D721Med (cell line): ENCODE results near the gene ABCB4.

Experiments used
- DNase-seq: peaks from one replicate; pipeline ENCODE4 v3.0.0; 2011; ENCODE audit warnings: low spot score; ENCODE audit not compliant: insufficient read length
- FAIRE-seq: peaks from 2 replicates; lab custom pipeline; 2011; peaks lifted over from hg19 to GRCh38; lab: Jason Lieb, UNC
- CTCF ChIP-seq: IDR thresholded peaks from 2 replicates; pipeline ENCODE4 v1.5.1; 2012; ENCODE audit warnings: mild to moderate bottlenecking, control low read depth; ENCODE audit not compliant: insufficient read depth; ENCODE audit errors: missing control alignments

ABCB4 gene

GRCh38 chr7:87475359-87476178 is at the start of gene ABCB4:
Gene ABCB4 (minus strand): TSS chr7:87475680. CDS start chr7:87475465, 215 bp downstream.
- FAIRE-seq (no peak), DNase-seq (no peak)
- no peak for TF ChIP-seq CTCF

GRCh38 chr7:87518735-87519134 is 43.3 kb upstream of the ABCB4 start:
- no peak for DNase-seq
- no peak for FAIRE-seq
- TF ChIP-seq CTCF: no peak

- no peak for DNase-seq
- FAIRE-seq: no peak
- TF ChIP-seq CTCF: no peak
Measured at GRCh38 chr7:87517891-87518290, 42.4 kb upstream of the ABCB4 start.

GRCh38 chr7:87517136-87517815 is 41.8 kb upstream of the ABCB4 start:
- DNase-seq (no peak), FAIRE-seq (no peak)
- no peak for TF ChIP-seq CTCF

- FAIRE-seq: no peak
- no peak for TF ChIP-seq CTCF
- no peak for DNase-seq
Measured at GRCh38 chr7:87513735-87514335, 38.4 kb upstream of the ABCB4 start.

- FAIRE-seq (no peak), DNase-seq (no peak)
- no peak for TF ChIP-seq CTCF
Measured at GRCh38 chr7:87512906-87513305, 37.4 kb upstream of the ABCB4 start.
